Measurements from ENCODE around the gene ALG5.

ALG5 gene

DNA sequence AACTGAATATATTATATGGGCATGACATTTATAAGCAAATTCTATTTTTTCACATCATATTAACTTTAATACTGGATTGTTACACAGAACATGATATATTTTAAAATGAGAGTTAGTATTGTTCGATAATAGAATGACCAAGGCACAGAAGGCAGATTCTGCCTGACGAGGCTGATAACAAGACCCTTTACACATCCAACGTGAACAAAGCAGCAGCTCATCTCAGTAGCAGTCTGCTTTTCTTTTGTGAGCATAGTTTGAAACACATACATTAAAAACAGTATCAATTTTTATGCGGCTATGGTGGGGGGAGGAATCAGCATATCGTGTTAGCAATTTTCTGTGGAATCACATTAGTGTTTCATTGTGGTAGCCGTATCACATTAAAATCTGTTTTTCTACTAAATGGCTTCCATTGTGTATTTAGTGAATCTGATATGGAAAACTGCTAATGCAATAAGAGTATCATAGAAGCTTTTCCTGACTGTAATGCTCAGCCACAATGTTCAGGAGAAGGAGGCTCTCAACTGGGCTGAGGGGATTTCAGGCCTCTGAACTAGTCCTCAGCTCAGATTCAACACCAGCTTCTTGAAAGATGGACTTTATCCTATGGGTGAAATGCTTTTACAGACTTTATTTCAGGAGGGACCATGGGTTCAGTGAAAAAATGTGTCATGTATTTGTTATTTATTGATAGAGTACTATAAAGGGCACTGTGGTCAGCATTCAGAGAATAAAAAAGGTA is 83.1 kb downstream of the ALG5 start:
- TF ChIP-seq POLR2A (IDR thresholded peaks at IDR 0.05; ENCODE audit: low read depth, low read length) = no peak
- DNase-seq (ENCODE audit: insufficient read length, low spot score) (no peak), FAIRE-seq (no peak)

DNA sequence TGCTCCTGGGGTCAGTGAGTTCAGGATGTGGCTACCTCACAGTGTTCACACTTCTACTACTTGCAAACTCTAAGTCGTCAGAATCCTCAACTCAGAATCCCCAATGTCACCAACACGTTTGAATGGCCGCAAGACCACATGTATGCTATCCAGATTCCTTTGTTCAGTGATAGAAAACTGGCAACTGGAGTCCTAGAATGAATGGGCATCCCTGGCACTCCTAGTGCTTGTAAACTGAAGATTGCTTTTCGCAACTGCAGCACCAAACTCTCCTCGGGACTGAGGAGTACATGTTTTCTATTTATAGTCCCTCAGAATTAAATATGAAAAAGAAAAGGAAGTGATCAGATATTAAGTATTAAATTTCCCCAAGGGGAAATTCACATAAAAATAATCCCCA is 84.0 kb downstream of the ALG5 start:
- DNase-seq (ENCODE audit: insufficient read length, low spot score) = no peak

DNA sequence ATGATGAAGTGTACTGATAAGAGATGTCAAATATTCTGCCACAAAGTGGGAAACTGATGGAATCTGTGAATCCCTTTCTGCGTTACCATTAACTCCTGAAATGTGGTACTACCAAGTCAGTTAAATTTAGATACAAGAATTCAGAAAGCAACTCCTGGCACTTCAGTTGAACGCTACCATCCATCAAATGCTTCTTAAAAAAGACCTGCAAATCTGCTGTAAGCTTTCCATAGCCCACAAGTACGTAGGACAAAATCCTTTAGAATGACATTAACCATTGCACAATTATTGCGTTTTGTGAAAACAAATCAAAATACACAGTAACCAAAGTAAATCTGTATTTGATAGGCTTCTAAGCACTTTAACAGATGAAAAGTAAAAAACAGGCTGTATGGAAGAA is 84.5 kb downstream of the ALG5 start:
- DNase-seq (ENCODE audit: insufficient read length, low spot score) = no peak
- FAIRE-seq = no peak
- no peak for TF ChIP-seq POLR2A (IDR thresholded peaks at IDR 0.05; ENCODE audit: low read depth, low read length)

More for the DNA sequence above, 84.0 kb downstream of the ALG5 start:
- no peak for FAIRE-seq
- TF ChIP-seq POLR2A (IDR thresholded peaks at IDR 0.05; ENCODE audit: low read depth, low read length) = no peak

DNA sequence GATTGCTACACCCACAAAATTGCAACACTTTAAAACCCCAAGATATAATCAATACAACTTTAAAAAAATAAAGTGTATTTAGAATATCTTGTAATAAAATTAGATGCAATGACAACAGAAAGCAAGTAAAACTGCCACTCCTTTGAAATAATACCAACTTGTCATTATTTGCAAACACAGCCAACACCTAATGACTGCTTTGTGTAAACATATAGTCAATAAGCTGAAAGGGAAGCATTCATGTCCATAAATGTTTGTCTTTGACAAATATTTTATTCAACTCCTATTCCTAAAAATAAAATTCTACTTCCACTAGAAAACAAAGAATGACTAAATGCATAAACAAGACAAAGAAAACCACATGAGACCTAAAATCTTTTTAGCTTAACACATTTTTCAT is 85.7 kb downstream of the ALG5 start:
- DNase-seq (ENCODE audit: insufficient read length, low spot score) (no peak), FAIRE-seq (no peak)
- no peak for TF ChIP-seq POLR2A (IDR thresholded peaks at IDR 0.05; ENCODE audit: low read depth, low read length)

DNA sequence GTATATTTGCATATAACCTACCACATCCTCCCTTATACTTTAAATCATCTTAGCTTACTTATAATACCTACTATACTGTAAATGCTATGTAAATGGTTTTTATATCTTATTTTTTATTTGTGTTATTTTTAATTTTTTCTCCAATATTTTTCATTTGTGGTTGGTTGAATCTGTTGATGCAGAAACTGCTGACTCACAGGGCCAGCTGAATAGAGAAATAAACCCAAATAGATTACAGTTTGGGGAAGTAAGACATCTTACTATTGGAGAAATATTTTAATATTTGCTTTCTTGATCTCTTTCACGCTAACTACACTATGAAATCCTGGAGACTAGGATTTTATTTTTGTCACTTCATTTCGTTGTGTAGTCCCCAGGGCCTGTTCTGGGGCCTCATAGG is 86.2 kb downstream of the ALG5 start:
- TF ChIP-seq POLR2A (IDR thresholded peaks at IDR 0.05; ENCODE audit: low read depth, low read length) = no peak
- FAIRE-seq = no peak
- no peak for DNase-seq (ENCODE audit: insufficient read length, low spot score)

DNA sequence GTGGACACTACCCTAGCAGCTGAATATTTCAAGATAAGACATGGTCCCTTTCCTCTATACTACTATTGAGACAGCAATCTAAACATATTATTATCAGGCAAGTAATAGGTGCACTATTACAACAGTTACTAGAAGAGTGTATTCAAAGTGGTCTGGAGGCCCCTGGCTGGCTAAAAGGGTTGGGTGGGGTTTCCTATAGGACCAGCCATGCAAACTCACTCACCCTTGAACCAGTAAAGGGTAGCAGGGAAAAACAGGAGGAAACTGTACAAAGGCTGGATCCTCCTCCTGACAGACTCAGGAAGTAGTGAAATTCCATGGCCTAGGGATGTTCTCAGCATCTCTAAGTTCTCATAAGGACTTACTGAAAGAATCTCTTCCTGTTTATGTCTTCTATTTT is 86.8 kb downstream of the ALG5 start:
- TF ChIP-seq POLR2A (IDR thresholded peaks at IDR 0.05; ENCODE audit: low read depth, low read length) = no peak
- FAIRE-seq (no peak), DNase-seq (ENCODE audit: insufficient read length, low spot score) (no peak)

DNA sequence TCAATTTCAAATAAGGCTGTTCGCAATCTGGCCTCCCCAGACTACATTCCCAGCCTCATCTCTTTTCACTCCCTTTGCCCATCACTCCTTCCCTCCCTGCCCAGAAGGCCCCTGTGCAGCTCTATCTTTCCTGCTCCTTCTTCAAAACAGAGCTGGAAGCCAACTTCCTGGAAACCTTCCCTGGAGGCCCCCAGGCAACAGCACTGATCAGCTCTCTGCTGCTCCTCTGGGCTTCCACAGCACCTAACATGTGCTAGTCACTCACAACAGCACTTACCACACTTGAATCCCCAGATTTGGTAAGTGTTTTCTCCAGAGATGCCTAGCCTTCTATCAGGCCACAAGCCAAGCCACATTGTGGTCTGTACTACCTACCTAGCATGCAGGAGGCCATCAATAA is 88.6 kb downstream of the ALG5 start:
- DNase-seq (ENCODE audit: insufficient read length, low spot score) = no peak
- no peak for TF ChIP-seq POLR2A (IDR thresholded peaks at IDR 0.05; ENCODE audit: low read depth, low read length)
- no peak for FAIRE-seq

DNA sequence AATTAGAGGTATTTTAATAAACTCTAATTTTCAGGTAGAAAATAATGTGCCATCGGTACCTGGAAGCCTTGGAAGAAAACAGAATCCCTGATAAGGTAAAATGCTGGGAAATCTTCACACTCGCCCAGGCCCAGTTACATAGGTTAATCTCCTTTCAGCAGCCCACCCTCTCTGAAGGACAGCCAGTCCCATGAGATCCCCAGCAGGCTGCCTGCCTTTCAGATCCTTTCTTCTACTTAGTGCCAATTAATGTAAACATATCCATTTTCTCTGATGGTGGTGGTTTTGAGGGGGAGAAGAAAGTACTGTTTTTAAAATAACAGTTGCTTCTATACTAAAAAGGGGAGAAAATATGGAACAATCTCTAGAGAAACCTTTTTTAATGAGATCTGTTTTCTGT is 91.3 kb downstream of the ALG5 start:
- TF ChIP-seq POLR2A (IDR thresholded peaks at IDR 0.05; ENCODE audit: low read depth, low read length) = no peak
- FAIRE-seq (no peak), DNase-seq (ENCODE audit: insufficient read length, low spot score) (no peak)

DNA sequence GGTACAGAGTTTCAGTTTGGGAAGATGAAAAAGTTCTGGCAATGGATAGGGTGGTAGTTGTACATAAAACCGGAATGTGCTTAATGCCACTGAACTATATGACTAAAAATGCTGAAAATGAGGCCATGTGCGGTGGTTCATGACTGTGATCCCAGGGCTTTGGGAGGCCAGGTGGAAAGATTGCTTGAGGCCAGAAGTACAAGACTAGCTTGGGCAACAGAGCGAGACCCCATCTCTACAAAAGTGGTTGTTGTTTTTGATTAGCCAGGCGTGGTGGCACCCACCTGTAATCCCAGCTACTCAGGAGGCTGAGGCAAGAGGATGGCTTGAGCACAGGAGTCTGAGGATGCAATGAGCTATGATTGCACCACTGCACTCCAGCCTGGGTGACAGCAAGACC is 91.9 kb downstream of the ALG5 start:
- DNase-seq (ENCODE audit: insufficient read length, low spot score) (no peak), FAIRE-seq (no peak)
- no peak for TF ChIP-seq POLR2A (IDR thresholded peaks at IDR 0.05; ENCODE audit: low read depth, low read length)

DNA sequence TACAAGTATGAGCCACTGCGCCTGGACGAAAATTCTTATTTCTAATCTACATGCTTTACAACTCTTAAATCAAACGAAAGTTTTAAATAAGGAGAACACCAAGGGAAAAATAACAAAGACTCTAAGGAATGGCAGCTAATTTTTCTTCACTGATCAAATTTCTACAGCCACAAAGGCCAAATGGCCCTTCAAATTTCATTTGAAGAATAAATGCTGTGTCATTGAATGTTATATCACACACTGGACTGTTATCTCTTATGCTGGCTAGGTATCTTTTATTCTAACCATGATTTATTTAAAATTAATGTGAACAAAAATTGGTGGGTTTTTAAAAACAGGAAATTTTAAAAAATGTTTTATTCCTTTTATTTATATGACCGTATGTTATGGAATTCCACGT is 93.2 kb downstream of the ALG5 start:
- no peak for TF ChIP-seq POLR2A (IDR thresholded peaks at IDR 0.05; ENCODE audit: low read depth, low read length)
- no peak for DNase-seq (ENCODE audit: insufficient read length, low spot score)
- no peak for FAIRE-seq

DNA sequence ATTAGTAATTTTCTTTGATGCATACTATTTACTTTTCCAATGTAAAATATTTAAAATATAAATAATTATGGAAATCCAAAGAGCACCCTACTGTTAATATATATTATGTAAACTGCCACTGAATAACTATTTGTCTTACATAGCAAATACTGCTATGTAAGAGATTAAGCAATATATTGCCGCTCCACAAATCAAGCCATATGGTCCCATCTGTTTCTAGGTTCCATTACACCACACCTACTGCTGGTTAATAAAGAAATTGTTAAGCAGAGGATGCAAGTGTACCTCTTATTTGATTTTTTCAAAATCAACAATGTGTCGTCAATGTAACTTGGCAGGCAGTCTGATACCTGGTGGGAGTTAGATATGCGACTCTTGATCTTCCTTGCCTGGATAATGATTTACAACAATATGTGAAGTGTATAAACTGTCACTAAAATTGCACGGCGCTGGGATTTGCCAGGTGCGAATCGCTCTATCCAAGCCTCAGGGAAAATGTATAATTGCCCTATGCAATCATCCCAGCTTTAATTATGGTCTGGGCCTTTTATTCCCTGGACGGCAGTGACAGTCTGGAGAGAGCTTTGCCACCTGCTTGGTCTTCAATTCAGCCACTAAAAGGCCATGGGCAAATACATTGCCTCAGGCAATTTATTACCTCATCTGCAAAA is 95.1 kb downstream of the ALG5 start:
- DNase-seq (ENCODE audit: insufficient read length, low spot score) (no peak), FAIRE-seq (no peak)
- TF ChIP-seq POLR2A (IDR thresholded peaks at IDR 0.05; ENCODE audit: low read depth, low read length) = no peak

Data from H54 (cell line).